Left kidney (tissue), 2 donors: ENCODE data around the gene SLC12A8. TPM values are rescaled to one million over a fixed set of nuclear protein-coding genes. Genes with fewer than 3 reads are reported as not detected.

ENCODE experiments used
- DNase-seq: peaks from one replicate; pipeline ENCODE4 v3.0.0-alpha.2; 2013
- polyA plus RNA-seq: library from polyadenylated mRNA; unstranded; fragments of 120-200 nt; gene quantifications from one replicate; pipeline ENCODE4 v1.2.1, GENCODE V29; 2013; ENCODE audit not compliant: insufficient read length

The SLC12A8 gene
- polyA plus RNA-seq, 1 donor = 7.7 TPM

- DNase-seq = no peak
Observed at GRCh38 chr3:125214738-125215137, 2.2 kb upstream of the SLC12A8 start.

- DNase-seq = no peak
Observed at GRCh38 chr3:125213946-125214542, 1.5 kb upstream of the SLC12A8 start.

- DNase-seq = no peak
Observed at GRCh38 chr3:125213364-125213755, 812 bp upstream of the SLC12A8 start.

- DNase-seq = no peak
Observed at GRCh38 chr3:125212091-125212508, 448 bp downstream of the SLC12A8 start.

- no peak for DNase-seq
Observed at GRCh38 chr3:125211523-125212090, 941 bp downstream of the SLC12A8 start.

GRCh38 chr3:125207949-125208568 is 4.5 kb downstream of the SLC12A8 start:
- DNase-seq = no peak

GRCh38 chr3:125207507-125207906 is 5.0 kb downstream of the SLC12A8 start:
- no peak for DNase-seq

GRCh38 chr3:125206934-125207333 is 5.6 kb downstream of the SLC12A8 start:
- no peak for DNase-seq

- DNase-seq = no peak
Observed at GRCh38 chr3:125203731-125204130, 8.8 kb downstream of the SLC12A8 start.

- no peak for DNase-seq
Observed at GRCh38 chr3:125202197-125202596, 10.4 kb downstream of the SLC12A8 start.

- no peak for DNase-seq
Observed at GRCh38 chr3:125200731-125201139, 11.8 kb downstream of the SLC12A8 start.

GRCh38 chr3:125194849-125195601 is 17.5 kb downstream of the SLC12A8 start:
- DNase-seq = no peak

GRCh38 chr3:125194061-125194848 is 18.3 kb downstream of the SLC12A8 start:
- no peak for DNase-seq

GRCh38 chr3:125192190-125193035 is 20.1 kb downstream of the SLC12A8 start:
- no peak for DNase-seq

GRCh38 chr3:125191730-125192129 is 20.8 kb downstream of the SLC12A8 start:
- DNase-seq = no peak

- DNase-seq = no peak
Observed at GRCh38 chr3:125191256-125191655, 21.3 kb downstream of the SLC12A8 start.

- DNase-seq = no peak
Observed at GRCh38 chr3:125190786-125191185, 21.8 kb downstream of the SLC12A8 start.

GRCh38 chr3:125189378-125190165 is 23.0 kb downstream of the SLC12A8 start:
- DNase-seq = no peak

GRCh38 chr3:125188955-125189354 is 23.6 kb downstream of the SLC12A8 start:
- DNase-seq = no peak

GRCh38 chr3:125187599-125187910 is 25.0 kb downstream of the SLC12A8 start:
- DNase-seq = no peak
